ENCODE measurements around the gene CBLN2. TPM values are rescaled to one million over a fixed set of nuclear protein-coding genes. Genes with fewer than 3 reads are reported as not detected.

Gene CBLN2
- total and polyA plus RNA-seq, 4 donors: 0.02 to 0.42 TPM; not detected in 2

DNA sequence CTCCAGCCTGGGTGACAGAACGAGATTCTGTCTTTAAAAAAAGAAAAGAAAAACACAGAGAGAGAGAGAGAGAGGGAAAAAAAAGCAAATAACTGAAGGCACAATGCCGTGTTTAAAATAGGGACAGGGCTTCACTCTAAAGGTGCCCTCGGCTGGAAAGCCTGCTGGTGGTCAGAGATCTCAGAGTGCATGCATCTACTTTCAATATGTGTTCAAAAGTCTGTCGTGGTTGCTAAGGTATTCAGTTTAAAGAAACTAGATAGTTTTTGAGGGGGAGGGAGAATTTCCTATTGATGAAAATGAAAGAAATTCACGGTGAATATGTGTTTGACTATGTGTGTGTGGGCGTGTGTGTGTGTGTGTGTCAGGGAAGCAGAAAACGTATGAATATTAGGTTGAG is 11.0 kb upstream of the CBLN2 start (continued):
- TF ChIP-seq, protein P1, sequence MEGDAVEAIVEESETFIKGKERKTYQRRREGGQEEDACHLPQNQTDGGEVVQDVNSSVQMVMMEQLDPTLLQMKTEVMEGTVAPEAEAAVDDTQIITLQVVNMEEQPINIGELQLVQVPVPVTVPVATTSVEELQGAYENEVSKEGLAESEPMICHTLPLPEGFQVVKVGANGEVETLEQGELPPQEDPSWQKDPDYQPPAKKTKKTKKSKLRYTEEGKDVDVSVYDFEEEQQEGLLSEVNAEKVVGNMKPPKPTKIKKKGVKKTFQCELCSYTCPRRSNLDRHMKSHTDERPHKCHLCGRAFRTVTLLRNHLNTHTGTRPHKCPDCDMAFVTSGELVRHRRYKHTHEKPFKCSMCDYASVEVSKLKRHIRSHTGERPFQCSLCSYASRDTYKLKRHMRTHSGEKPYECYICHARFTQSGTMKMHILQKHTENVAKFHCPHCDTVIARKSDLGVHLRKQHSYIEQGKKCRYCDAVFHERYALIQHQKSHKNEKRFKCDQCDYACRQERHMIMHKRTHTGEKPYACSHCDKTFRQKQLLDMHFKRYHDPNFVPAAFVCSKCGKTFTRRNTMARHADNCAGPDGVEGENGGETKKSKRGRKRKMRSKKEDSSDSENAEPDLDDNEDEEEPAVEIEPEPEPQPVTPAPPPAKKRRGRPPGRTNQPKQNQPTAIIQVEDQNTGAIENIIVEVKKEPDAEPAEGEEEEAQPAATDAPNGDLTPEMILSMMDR (IDR thresholded peaks at IDR 0.05; ENCODE audit: low read depth, low read length, missing input control): no peak
- no peak for TF ChIP-seq SP1 (IDR thresholded peaks at IDR 0.05)
- TF ChIP-seq JUND (IDR thresholded peaks at IDR 0.05): no peak
- no peak for TF ChIP-seq YY1 (IDR thresholded peaks at IDR 0.05)

DNA sequence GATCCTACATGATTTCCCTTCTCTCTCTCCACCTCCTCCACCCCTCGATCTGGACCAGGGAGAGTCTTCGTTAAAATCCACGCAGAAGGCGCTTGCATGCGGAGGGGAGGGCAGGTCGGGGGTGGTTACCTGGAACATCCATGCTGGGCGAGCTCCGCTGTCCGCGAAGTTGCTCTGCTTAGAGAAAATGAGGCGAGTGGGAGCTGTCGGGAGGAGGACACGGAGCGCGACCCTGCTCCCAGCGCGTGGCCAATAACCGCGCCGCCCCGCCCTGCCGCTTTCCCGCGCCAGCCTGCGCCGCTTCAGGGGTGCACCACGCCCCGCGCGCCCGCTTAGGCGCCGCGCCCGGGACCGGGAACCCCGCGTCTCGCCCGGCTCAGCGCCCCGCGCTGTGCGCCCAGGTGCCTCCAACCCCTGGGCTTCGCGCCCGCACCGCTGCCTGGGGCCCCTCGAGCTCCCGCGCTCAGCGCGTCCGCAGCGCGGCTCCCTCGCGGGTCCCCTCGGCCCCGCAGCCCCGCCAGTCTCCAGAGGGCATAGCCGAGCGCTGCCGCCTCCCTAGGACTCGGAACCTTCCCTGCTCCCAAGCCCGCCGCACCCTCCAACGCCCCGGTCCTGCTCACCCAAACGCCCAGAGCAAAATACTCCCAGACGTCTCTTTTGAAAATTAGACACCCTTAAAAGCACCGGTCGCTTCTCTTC is 636 bp downstream of the CBLN2 start:
- 2% methylated on average over 73 of the region's 73 CpGs for WGBS
- H3K27me3 ChIP-seq (ENCODE audit: control insufficient read depth in 4 of 4, insufficient read depth in 4 of 4, low read length in 3 of 4): peaks cover 0 to 20% (median 2%) of the 10 kb centered on the region in 4 donors
- DNase-seq (ENCODE audit: low spot score): no peak

More for the DNA sequence above, 636 bp downstream of the CBLN2 start:
- TF ChIP-seq, protein P1 (IDR thresholded peaks at IDR 0.05; ENCODE audit: low read depth, low read length, missing input control): no peak
- TF ChIP-seq HNF4G (IDR thresholded peaks at IDR 0.05): no peak
- no peak for TF ChIP-seq RXRA (IDR thresholded peaks at IDR 0.05)
- no peak for TF ChIP-seq EGR1 (IDR thresholded peaks at IDR 0.05; ENCODE audit: low read depth in 2 of 2)
- TF ChIP-seq, protein P2, sequence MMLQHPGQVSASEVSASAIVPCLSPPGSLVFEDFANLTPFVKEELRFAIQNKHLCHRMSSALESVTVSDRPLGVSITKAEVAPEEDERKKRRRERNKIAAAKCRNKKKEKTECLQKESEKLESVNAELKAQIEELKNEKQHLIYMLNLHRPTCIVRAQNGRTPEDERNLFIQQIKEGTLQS (IDR thresholded peaks at IDR 0.05): no peak
- no peak for TF ChIP-seq FOXA2 (IDR thresholded peaks at IDR 0.05)
- no peak for TF ChIP-seq RAD21 (IDR thresholded peaks at IDR 0.05)
- TF ChIP-seq GABPA (IDR thresholded peaks at IDR 0.05 in 1 of 2, conservative IDR thresholded peaks at IDR 0.05 in 1 of 2): no peak
- TF ChIP-seq TAF1 (conservative IDR thresholded peaks at IDR 0.05): no peak
- TF ChIP-seq, protein P3, sequence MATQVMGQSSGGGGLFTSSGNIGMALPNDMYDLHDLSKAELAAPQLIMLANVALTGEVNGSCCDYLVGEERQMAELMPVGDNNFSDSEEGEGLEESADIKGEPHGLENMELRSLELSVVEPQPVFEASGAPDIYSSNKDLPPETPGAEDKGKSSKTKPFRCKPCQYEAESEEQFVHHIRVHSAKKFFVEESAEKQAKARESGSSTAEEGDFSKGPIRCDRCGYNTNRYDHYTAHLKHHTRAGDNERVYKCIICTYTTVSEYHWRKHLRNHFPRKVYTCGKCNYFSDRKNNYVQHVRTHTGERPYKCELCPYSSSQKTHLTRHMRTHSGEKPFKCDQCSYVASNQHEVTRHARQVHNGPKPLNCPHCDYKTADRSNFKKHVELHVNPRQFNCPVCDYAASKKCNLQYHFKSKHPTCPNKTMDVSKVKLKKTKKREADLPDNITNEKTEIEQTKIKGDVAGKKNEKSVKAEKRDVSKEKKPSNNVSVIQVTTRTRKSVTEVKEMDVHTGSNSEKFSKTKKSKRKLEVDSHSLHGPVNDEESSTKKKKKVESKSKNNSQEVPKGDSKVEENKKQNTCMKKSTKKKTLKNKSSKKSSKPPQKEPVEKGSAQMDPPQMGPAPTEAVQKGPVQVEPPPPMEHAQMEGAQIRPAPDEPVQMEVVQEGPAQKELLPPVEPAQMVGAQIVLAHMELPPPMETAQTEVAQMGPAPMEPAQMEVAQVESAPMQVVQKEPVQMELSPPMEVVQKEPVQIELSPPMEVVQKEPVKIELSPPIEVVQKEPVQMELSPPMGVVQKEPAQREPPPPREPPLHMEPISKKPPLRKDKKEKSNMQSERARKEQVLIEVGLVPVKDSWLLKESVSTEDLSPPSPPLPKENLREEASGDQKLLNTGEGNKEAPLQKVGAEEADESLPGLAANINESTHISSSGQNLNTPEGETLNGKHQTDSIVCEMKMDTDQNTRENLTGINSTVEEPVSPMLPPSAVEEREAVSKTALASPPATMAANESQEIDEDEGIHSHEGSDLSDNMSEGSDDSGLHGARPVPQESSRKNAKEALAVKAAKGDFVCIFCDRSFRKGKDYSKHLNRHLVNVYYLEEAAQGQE (IDR thresholded peaks at IDR 0.05): no peak
- no peak for TF ChIP-seq SP1 (IDR thresholded peaks at IDR 0.05)
- TF ChIP-seq HNF4A (conservative IDR thresholded peaks at IDR 0.05): no peak
- TF ChIP-seq, protein P4, sequence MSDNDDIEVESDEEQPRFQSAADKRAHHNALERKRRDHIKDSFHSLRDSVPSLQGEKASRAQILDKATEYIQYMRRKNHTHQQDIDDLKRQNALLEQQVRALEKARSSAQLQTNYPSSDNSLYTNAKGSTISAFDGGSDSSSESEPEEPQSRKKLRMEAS (IDR thresholded peaks at IDR 0.05): no peak
- no peak for TF ChIP-seq YY1 (IDR thresholded peaks at IDR 0.05)
- TF ChIP-seq JUND (IDR thresholded peaks at IDR 0.05): no peak
- TF ChIP-seq NR2F2 (IDR thresholded peaks at IDR 0.05): no peak
- no peak for TF ChIP-seq FOXA1 (IDR thresholded peaks at IDR 0.05)
- TF ChIP-seq, protein P5, sequence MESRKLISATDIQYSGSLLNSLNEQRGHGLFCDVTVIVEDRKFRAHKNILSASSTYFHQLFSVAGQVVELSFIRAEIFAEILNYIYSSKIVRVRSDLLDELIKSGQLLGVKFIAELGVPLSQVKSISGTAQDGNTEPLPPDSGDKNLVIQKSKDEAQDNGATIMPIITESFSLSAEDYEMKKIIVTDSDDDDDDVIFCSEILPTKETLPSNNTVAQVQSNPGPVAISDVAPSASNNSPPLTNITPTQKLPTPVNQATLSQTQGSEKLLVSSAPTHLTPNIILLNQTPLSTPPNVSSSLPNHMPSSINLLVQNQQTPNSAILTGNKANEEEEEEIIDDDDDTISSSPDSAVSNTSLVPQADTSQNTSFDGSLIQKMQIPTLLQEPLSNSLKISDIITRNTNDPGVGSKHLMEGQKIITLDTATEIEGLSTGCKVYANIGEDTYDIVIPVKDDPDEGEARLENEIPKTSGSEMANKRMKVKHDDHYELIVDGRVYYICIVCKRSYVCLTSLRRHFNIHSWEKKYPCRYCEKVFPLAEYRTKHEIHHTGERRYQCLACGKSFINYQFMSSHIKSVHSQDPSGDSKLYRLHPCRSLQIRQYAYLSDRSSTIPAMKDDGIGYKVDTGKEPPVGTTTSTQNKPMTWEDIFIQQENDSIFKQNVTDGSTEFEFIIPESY (IDR thresholded peaks at IDR 0.05): no peak
- Histone ChIP-seq H3K9ac (ENCODE audit: low read depth in 1 of 2, low read length in 2 of 2) (no peak overlapping the region), H3K4me1 (ENCODE audit: control insufficient read depth in 4 of 4, insufficient read depth in 4 of 4, low read length in 3 of 4) (peaks cover 10 to 28% (median 13%) of the 10 kb centered on the region in 4 donors), H3K9me3 (ENCODE audit: control insufficient read depth in 4 of 4, low read length in 3 of 4) (no peaks in the 10 kb centered on the region), H3K4me3 (ENCODE audit: low read depth in 1 of 3, low read length in 3 of 3) (peak overlapping the region in 1 of 3 donors; percentile 33), H3K36me3 (ENCODE audit: control insufficient read depth in 4 of 4, insufficient read depth in 3 of 4, low read depth in 1 of 4, low read length in 3 of 4) (no peaks in the 10 kb centered on the region), H3K27ac (ENCODE audit: low read depth in 1 of 2, low read length in 2 of 2) (no peak overlapping the region)

All from liver (tissue), 9 donors.